Activated naive CD4-positive, alpha-beta T cell treated with anti-CD3 and anti-CD28 coated beads, Interleukin-2, amount 50 U/mL, for 24 hours (primary cell): ENCODE results near the gene ABCC1.
A peak's percentile ranks its signal among the peaks of the same experiment; 100 is the strongest.
"Not testable (repeated sequence)": the region's sequence is repeated elsewhere in the genome, so short reads cannot be mapped to it uniquely, and the experiment has no call there.

Experiments used
- H3K27ac Mint-ChIP-seq: one replicate; pipeline ENCODE4 v1.8.0; 2021; ENCODE audit warnings: mild to moderate bottlenecking, mixed read lengths
- H3K27me3 Mint-ChIP-seq: one replicate; pipeline ENCODE4 v1.8.0; 2021; ENCODE audit warnings: mixed read lengths
- H3K36me3 Mint-ChIP-seq: one replicate; pipeline ENCODE4 v1.8.0; 2021; ENCODE audit warnings: mixed read lengths
- H3K4me1 Mint-ChIP-seq: one replicate; pipeline ENCODE4 v1.8.0; 2021; ENCODE audit warnings: mixed read lengths
- H3K4me3 Mint-ChIP-seq: one replicate; pipeline ENCODE4 v1.8.0; 2021; ENCODE audit warnings: mild to moderate bottlenecking, mixed read lengths
- H3K9me3 Mint-ChIP-seq: one replicate; pipeline ENCODE4 v1.8.0; 2021; ENCODE audit warnings: mixed read lengths

ABCC1 gene

GRCh38 chr16:15949210-15950160 is at the start of gene ABCC1:
Gene ABCC1, plus strand, starts transcription at chr16:15949616. Its CDS starts 136 bp downstream, at chr16:15949752.
- peaks cover 58% of the 10 kb centered on the region for H3K4me1 Mint-ChIP-seq
- H3K36me3 Mint-ChIP-seq: no peaks in the 10 kb centered on the region
- H3K27ac Mint-ChIP-seq: peak within 1 kb of the TSS; percentile 98
- peak within 1 kb of the TSS; percentile 94 for H3K4me3 Mint-ChIP-seq
- no peaks in the 10 kb centered on the region for H3K27me3 Mint-ChIP-seq
- no peaks in the 10 kb centered on the region for H3K9me3 Mint-ChIP-seq

- H3K27ac Mint-ChIP-seq: no peak overlapping the region
- H3K36me3 Mint-ChIP-seq: no peaks in the 10 kb centered on the region
- no peak overlapping the region for H3K4me3 Mint-ChIP-seq
- H3K27me3 Mint-ChIP-seq: no peaks in the 10 kb centered on the region
- no peaks in the 10 kb centered on the region for H3K9me3 Mint-ChIP-seq
- H3K4me1 Mint-ChIP-seq: no peaks in the 10 kb centered on the region
These were observed 49.1 kb upstream of the ABCC1 start for GRCh38 chr16:15900357-15900756.

GRCh38 chr16:15900901-15901500 is 48.4 kb upstream of the ABCC1 start:
- Mint-ChIP-seq H3K4me1 (no peaks in the 10 kb centered on the region), H3K4me3 (no peak overlapping the region), H3K9me3 (no peaks in the 10 kb centered on the region), H3K27ac (no peak overlapping the region), H3K27me3 (no peaks in the 10 kb centered on the region), H3K36me3 (no peaks in the 10 kb centered on the region)

GRCh38 chr16:15903960-15904359 is 45.5 kb upstream of the ABCC1 start:
- Mint-ChIP-seq H3K4me3 (no peak overlapping the region), H3K4me1 (no peaks in the 10 kb centered on the region), H3K27ac (no peak overlapping the region), H3K27me3 (no peaks in the 10 kb centered on the region), H3K36me3 (no peaks in the 10 kb centered on the region), H3K9me3 (no peaks in the 10 kb centered on the region)

- peaks cover 2% of the 10 kb centered on the region for H3K36me3 Mint-ChIP-seq
- H3K4me1 Mint-ChIP-seq: peaks cover 5% of the 10 kb centered on the region
- no peaks in the 10 kb centered on the region for H3K27me3 Mint-ChIP-seq
- H3K27ac Mint-ChIP-seq: no peak overlapping the region
- H3K9me3 Mint-ChIP-seq: no peaks in the 10 kb centered on the region
- no peak overlapping the region for H3K4me3 Mint-ChIP-seq
These were observed 43.0 kb upstream of the ABCC1 start for GRCh38 chr16:15906439-15906838.

GRCh38 chr16:15907863-15908478 is 41.4 kb upstream of the ABCC1 start:
- Mint-ChIP-seq H3K27me3 (no peaks in the 10 kb centered on the region), H3K4me1 (peaks cover 12% of the 10 kb centered on the region), H3K9me3 (no peaks in the 10 kb centered on the region), H3K36me3 (peaks cover 2% of the 10 kb centered on the region), H3K27ac (no peak overlapping the region), H3K4me3 (no peak overlapping the region)

- Mint-ChIP-seq H3K9me3 (no peaks in the 10 kb centered on the region), H3K27ac (no peak overlapping the region), H3K4me1 (peaks cover 16% of the 10 kb centered on the region), H3K4me3 (no peak overlapping the region), H3K36me3 (peaks cover 2% of the 10 kb centered on the region), H3K27me3 (no peaks in the 10 kb centered on the region)
These were observed 38.2 kb upstream of the ABCC1 start for GRCh38 chr16:15911198-15911597.

GRCh38 chr16:15913046-15913698 is 36.2 kb upstream of the ABCC1 start:
- peak overlapping the region; percentile 63 for H3K4me3 Mint-ChIP-seq
- H3K36me3 Mint-ChIP-seq: peaks cover 2% of the 10 kb centered on the region
- H3K9me3 Mint-ChIP-seq: no peaks in the 10 kb centered on the region
- no peaks in the 10 kb centered on the region for H3K27me3 Mint-ChIP-seq
- peak overlapping the region; percentile 51 for H3K27ac Mint-ChIP-seq
- peaks cover 16% of the 10 kb centered on the region for H3K4me1 Mint-ChIP-seq

GRCh38 chr16:15915555-15916081 is 33.8 kb upstream of the ABCC1 start:
- Mint-ChIP-seq H3K4me1 (peaks cover 16% of the 10 kb centered on the region), H3K4me3 (no peak overlapping the region)

GRCh38 chr16:15916323-15916722 is 33.1 kb upstream of the ABCC1 start:
- Mint-ChIP-seq H3K36me3 (no peaks in the 10 kb centered on the region), H3K4me1 (peaks cover 12% of the 10 kb centered on the region), H3K9me3 (no peaks in the 10 kb centered on the region), H3K27me3 (no peaks in the 10 kb centered on the region), H3K27ac (no peak overlapping the region), H3K4me3 (no peak overlapping the region)

More at GRCh38 chr16:15915555-15916081, 33.8 kb upstream of the ABCC1 start:
- Mint-ChIP-seq H3K27me3 (no peaks in the 10 kb centered on the region), H3K27ac (no peak overlapping the region), H3K9me3 (no peaks in the 10 kb centered on the region), H3K36me3 (peaks cover 2% of the 10 kb centered on the region)

GRCh38 chr16:15918314-15918713 is 31.1 kb upstream of the ABCC1 start:
- H3K4me3 Mint-ChIP-seq, H3K27me3 Mint-ChIP-seq, H3K9me3 Mint-ChIP-seq, H3K4me1 Mint-ChIP-seq, H3K36me3 Mint-ChIP-seq, H3K27ac Mint-ChIP-seq: not testable (repeated sequence)

GRCh38 chr16:15919331-15919730 is 30.1 kb upstream of the ABCC1 start:
- no peaks in the 10 kb centered on the region for H3K9me3 Mint-ChIP-seq
- no peak overlapping the region for H3K27ac Mint-ChIP-seq
- no peak overlapping the region for H3K4me3 Mint-ChIP-seq
- no peaks in the 10 kb centered on the region for H3K36me3 Mint-ChIP-seq
- no peaks in the 10 kb centered on the region for H3K4me1 Mint-ChIP-seq
- no peaks in the 10 kb centered on the region for H3K27me3 Mint-ChIP-seq

GRCh38 chr16:15924996-15925395 is 24.4 kb upstream of the ABCC1 start:
- no peaks in the 10 kb centered on the region for H3K36me3 Mint-ChIP-seq
- H3K4me1 Mint-ChIP-seq: no peaks in the 10 kb centered on the region
- no peak overlapping the region for H3K4me3 Mint-ChIP-seq
- H3K27me3 Mint-ChIP-seq: no peaks in the 10 kb centered on the region
- no peaks in the 10 kb centered on the region for H3K9me3 Mint-ChIP-seq
- no peak overlapping the region for H3K27ac Mint-ChIP-seq

GRCh38 chr16:15925631-15926030 is 23.8 kb upstream of the ABCC1 start:
- no peak overlapping the region for H3K27ac Mint-ChIP-seq
- no peaks in the 10 kb centered on the region for H3K9me3 Mint-ChIP-seq
- no peaks in the 10 kb centered on the region for H3K4me1 Mint-ChIP-seq
- H3K27me3 Mint-ChIP-seq: no peaks in the 10 kb centered on the region
- H3K36me3 Mint-ChIP-seq: no peaks in the 10 kb centered on the region
- no peak overlapping the region for H3K4me3 Mint-ChIP-seq
